Urothelium cell line (cell line): ENCODE data around the gene LRCH4.
"Not testable (repeated sequence)": the region's sequence is repeated elsewhere in the genome, so short reads cannot be mapped to it uniquely, and the experiment has no call there.

Experiments
- DNase-seq: peaks from one replicate; pipeline ENCODE4 v3.0.0; 2011; ENCODE audit warnings: low spot score, mixed read lengths
- FAIRE-seq: peaks from 2 replicates; lab custom pipeline; 2011; peaks lifted over from hg19 to GRCh38; lab: Jason Lieb, UNC

Gene LRCH4

DNA sequence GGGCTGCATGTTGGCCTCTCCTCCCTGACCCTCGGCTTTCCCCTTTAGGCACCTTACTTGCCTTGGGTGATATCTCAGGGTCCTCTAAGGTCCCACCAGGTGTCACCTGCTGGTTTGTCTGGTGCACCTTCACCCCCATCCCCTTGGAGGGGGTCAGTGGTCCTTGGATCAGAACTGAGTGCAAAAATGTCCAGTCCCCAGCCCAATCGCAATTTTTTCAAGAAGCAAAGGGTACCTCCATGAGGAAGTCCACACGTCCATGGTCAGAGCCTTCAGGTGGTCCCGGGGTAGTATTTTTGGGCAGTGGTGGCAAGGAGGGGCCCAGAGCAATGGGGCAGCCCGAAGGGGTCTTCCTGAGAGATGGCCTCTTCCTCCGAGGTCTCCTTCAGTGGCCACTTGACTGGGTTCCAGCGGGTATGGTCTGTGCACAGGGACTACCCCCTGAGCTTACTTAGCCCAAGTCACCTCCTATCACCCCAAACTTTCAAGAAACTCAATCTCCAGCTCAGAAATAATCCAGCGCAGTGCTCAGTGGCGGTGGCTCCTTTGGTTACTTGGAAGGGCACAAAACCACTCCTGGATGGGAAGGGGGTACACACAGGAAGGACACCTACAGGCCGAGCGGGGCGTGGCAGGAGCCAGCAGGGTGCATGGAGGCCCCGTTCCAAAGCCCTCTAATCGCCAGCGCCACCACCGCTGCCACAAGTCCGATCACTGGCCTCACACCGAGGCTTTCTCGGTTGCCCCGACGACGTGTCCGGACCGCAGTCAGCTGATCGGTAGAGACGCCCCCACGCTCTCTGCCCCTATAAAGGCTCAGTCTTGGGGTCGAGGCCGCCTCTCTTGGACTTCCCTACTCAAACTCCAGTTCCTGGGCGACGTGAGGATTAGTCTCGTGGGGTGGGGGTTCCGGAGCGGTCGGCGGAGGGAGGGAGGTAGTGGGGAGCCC, 16.8 kb downstream of the LRCH4 start:
- FAIRE-seq = peak; percentile 37
- DNase-seq = no peak

DNA sequence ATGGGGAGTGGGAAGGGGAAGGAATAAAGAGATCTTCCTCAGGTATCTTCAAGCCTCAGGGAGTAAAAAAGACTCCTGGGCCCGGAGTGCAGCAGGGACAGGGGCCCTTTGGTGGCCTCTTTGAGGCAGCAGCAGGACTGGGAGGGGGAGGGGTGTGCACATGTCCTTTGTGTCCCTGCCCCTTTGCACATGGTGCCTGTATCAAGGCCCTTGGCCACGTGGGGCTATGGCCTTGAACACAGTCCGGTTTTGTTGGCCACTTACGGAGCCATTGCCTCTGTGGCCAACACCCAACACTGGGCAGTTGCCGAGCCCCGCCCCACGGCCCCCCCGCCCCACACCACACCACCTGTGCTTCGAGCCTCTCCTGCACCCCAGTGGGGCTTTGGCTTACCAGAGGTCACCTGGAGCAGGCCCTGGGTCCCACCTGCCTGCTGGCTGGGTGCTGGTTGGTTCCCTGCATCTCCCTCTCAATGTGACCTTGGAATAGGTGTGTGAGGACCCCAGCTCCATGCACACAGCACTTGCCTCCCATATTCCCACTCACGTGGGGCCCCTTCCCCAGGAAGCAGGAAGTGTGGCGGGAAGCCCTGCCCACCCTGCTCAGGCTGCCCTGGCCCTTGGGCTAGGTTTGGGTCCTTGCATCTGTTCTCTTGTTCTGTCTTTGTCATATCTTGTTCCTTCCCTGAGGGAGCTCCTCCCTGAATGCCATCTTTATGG, 17.6 kb downstream of the LRCH4 start:
- FAIRE-seq (peak; percentile 44), DNase-seq (no peak)

DNA sequence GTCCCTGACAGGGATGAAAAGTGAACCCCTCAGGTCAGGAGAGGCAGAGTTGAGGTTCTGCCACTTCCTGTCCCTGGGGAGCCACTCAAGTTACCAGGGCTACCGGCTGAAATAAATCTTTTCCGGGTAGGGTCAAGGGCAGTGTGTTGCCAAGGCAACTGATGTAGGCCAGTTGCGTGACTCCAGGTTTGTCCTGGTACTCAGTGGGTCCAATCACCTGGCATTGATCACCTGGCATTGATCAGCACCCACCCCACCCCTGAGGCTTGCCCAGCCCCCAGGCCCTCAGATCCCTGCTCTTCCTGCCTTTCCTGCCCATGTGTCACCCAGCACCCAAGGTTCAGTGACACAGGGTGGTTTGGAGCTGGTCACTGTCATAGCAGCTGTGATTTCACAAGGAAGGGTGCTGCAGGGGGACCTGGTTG, 18.2 kb downstream of the LRCH4 start:
- no peak for DNase-seq

DNA sequence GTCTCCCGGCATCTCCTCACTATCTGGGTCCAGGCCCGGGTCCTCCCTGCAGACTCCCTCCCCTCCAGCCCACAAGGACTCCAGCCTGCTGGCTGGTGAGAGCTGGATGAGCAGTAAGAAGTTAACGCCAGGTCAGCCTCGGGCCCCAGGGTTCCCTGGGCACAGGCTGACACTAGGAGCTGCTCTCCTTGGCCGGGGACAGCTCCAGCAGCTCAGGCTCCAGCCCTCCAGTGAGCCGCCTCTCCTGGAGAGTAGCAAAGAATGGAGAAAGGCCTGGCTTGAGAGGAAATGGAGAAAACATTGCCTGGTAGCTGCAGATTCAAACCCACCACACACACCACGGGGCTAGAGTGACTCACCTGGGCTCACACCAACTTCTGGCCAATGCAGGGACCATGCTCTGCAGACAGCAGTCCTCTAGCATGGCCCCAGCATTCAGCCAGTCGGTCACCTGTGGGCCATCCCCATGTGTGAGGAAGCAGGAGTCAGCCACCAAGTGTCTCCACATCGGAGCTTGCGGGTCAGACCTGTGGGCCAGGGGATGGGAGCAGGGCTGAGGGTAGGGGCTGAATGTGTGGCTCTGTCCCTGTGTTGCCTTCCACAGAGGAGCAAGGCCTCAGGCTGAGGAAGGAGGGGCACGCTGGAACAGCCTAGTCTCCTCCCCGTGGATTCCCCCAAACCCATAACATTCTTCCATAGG, 18.7 kb downstream of the LRCH4 start:
- FAIRE-seq (peak; percentile 37), DNase-seq (no peak)

More for the DNA sequence above, 18.2 kb downstream of the LRCH4 start:
- peak; percentile 48 for FAIRE-seq

DNA sequence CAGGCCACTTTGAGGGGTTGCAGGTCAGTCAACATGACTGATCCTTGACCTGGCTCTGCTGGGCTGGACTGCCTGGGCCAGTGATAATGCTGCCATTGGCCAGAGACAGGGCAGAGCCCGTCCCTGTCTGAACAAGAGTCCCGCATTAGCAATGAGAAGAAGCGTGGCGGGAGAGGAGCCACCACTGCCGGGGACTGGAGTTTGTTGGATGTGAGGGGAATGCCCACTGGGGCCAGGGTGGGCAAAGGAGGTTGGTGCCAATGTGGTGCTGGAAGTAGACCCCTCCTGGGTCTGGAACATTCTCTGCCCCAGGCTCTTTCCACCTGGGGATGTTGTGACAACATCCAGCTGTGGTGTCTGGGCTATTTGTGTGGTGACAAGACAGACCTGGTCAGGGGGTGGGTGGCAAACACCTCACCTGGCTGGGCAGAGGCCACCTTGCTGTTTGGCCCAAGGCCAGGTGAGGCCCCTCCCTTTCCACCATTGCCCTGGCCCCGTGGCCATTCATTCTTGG, 19.9 kb downstream of the LRCH4 start:
- DNase-seq (no peak), FAIRE-seq (no peak)

DNA sequence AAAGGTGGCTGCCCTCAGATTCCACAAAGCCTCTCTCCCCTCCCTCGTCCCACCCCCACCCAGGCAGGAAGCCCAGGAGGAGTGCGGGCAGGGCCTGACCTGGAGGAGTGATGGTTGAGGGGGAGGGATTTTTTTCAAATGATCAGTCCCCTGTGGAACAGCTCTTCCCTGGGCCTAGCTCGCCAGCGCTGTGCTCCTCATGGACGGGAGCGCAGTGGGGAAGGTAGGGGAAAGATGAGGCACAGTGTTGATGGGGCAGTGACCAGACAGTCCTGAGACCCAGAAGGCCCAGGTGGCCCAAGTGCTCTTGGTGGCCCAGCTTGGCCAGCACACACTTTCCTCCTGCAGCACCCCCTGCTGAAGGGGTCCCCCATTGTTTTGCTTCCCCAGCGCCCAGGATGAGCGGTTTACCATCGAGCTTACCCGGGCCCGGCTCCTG, 20.8 kb downstream of the LRCH4 start:
- no peak for FAIRE-seq
- no peak for DNase-seq

DNA sequence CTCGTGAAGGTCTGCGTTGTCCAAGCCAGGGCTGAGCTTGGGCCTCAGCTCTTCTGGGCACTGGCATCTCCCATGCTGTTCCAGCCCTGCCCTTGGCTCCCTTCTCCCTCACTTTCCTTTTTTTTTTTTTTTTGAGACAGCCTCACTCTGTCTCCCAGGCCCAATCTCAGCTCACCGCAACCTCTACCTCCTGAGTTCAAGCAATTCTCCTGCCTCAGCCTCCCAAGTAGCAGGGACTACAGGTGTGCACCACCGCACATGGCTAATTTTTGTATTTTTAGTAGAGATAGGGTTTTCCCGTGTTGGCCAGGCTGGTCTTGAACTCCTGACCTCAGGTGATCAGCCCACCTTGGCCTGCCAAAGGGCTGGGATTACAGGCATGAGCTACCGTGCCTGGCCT, 21.5 kb downstream of the LRCH4 start:
- not testable (repeated sequence) for DNase-seq, FAIRE-seq

DNA sequence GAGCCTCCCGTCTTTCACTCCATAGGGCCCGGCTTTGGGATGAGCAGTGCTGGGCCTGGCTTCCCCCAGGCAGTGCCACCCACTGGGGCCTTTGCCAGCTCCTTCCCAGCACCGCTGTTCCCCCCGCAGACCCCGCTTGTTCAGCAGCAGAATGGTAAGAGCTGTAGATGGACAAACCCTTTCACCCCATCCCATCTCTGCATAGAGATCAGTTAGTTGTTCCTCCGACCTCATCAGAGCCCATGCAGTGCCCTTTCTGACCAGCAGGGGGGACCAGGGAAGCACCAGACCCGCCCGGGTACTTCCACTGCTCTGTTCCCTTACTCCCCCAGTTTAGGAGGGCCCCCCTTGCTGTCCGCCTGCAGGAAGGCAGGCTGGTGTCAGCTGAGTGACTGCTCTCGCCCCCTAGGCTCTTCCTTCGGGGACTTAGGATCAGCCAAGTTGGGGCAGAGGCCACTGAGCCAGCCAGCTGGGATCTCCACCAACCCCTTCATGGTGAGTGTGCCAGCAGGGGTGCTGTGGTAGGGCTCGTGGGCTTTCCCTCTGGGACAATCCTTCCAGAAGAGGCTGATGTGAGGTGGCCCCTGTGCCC, 22.0 kb downstream of the LRCH4 start:
- DNase-seq = peak; percentile 60
- FAIRE-seq = no peak

DNA sequence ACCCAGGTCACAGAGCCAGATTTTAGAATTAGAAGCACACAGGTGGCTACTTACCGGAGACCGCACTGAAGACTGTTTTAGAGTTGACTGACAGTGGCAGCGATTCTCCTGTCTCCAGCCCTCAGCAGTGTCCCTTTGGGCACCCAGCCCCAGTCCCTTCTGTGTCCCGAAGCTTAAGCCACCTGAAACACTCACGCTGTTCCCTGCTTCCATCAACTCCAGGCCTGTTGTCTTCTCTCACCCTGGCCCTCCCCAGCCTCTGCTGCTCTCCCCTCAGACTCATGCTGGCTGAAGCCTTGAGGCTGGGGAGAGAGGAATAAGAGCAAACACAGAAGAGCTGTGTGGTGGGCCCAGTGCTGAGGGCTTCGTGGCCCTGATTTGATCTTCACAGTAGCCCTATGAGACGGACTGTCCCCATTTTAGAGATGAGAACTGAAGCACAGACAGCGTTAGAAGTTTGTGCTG, 22.8 kb downstream of the LRCH4 start:
- FAIRE-seq = no peak
- DNase-seq = no peak

DNA sequence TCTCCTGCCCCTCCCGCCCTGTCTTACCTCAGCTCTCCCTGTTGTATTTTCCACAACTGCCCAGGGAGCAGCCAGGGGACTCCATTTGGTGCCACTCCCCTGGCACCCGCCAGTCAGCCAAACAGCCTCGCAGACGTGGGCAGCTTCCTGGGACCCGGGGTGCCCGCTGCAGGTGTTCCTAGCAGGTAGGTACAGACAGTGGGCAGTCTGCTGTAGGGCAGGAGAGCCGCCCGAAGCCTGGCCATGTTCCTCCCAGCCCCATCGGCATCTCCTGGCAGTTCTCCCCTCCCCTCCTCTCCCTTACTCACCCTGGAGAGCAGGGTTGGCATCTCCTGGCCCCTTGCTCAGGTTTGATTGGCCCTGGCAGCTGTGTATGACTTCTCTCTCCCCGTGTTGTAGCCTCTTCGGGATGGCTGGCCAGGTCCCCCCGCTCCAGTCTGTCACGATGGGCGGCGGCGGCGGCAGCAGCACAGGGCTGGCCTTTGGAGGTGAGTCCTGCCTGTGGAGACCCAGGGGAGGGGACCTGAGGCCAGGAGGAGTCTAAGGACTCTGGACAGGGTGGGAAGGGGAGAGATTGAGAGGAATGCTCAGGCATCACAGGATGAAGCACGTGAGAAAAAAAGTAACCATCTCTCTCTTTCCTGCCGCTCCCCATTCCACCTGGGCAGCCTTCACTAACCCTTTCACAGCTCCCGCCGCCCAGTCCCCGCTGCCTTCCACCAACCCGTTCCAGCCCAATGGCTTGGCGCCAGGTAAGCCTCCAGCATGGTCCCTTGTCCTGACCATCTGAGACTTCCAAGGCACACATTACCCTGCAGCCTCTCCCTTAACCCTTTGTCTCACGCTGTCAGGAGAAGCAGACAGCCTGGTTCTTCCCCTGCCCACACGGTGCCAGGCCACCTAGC, 23.5 kb downstream of the LRCH4 start:
- no peak for FAIRE-seq
- no peak for DNase-seq

DNA sequence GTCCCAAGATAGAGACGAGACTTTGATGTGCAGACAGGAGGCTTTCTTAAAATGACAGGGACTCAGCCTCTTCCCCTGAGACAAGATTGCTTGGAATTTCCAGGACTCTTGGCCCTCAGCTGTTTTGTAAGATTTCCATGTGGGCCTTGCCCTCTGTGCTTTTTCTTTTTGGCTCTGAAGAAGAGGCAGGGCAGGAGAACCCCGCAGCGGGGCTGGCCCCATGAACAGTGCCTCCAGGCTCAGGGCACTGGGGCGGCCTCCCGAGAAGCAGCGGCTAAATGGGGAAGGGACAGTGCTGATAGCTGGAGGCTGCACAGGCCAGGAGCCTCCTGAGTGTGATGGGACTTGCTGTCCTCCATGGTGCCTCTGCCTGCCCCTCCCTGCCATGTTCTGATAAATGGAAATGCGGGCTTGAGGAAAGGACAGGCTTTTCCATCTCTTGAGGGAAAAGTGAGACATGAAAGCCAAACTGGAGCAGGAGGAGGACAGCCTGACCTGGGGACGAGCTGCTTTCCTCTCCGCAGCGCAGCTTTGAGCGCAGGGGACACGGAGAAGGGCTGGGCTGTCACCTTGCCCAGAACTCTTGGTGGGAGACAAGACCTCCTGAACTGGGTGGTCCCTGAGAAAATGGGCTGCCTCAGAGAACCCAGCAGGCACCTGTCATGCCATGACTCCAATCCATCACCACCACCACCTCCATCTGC, 24.3 kb downstream of the LRCH4 start:
- no peak for DNase-seq

DNA sequence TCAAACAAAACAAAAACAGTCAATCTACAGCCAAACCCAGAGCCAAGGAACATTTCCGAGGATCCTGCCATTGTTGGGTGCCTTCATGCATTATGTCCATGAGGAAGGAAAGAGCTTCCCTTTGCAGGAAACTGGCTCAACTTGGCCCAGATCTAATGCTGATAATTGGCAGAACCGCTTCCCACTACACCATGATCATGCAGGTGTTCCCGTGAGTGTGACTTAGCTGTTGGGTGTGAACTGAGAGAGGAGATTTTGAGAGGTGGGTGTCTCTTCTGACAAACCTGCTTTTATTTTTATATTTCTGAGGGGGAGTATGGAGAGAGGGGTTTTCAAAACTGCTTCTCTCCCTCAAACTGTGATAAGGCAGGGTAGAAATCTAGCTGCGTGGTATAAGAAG, 26.8 kb downstream of the LRCH4 start:
- DNase-seq (no peak), FAIRE-seq (no peak)

More for the DNA sequence above, 24.3 kb downstream of the LRCH4 start:
- no peak for FAIRE-seq

DNA sequence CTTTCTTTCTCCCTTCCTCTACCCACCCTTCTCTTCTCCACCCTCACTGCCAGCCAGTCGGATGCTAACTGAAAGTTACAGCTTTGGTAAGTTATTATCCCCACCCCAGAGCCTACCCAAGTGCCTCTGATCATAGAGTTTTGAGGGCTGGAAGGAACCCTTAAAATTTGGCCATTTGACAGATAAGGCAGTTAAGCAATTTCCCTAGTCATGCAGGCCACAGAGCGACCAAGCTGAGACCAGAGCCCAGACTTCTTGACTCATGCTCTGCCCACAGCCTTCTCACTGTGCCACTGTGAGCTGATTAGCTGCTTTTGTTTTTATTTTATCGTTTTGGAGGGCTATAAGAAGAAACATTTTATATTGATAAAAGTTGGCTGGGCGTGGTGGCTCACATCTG, 29.4 kb downstream of the LRCH4 start:
- no peak for DNase-seq
- no peak for FAIRE-seq

DNA sequence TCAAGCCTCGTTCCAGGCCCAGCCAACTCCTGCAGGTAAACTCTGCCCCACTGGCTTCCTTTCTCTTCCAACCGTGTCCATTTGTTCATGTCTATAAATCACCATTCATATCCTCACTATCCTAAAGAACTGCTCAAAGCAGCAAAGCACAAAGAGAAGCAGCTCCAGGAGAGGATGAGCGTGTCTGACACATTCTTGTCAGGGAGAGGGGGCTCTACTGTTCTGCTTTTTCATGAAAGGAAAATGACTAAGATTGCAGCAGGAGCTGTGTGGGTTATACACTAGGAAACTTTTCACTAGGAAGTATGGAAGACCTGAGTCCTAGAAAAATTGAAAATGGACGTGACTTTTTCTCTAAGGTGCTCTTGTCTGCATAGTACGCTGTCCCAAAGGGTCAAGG, 30.2 kb downstream of the LRCH4 start:
- no peak for DNase-seq
- no peak for FAIRE-seq

DNA sequence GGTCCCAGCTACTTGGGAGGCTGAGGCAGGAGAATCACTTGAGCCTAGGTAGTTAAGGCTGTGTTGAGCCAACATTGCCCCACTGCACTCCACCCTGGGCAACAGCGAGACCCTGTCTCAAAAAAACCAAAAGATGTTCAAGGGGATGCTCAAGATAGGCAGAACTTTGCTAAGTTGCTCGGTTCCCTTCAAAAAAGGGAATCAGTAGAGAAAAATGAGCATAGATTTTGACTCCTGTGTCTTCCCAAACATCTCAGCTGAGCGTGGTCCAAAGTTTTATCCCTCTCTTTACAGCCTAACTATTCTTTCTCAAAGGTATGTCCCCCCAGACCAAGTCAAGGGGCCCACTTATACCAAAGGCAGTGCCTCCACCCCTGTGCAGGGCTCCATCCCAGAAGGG, 32.9 kb downstream of the LRCH4 start:
- FAIRE-seq = no peak
- no peak for DNase-seq

DNA sequence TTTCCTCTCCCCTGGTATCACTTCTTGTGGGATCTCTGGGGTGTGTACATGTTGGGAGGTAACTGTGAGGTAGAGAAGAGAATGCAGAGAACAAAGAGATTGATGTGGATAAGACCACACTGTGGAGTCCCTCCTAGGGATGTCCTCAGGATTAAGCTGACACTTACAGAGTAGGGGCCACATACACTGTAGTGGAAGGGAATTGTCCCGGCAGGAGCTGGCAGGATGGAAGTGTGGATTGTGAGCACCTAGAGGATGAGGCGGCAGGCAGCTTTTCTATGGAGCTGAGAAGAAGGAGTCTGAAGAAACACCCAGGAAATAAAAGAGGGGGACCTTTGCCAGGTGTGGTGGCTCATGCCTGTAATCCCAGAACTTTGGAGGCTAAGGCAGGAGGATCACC, 33.4 kb downstream of the LRCH4 start:
- DNase-seq (no peak), FAIRE-seq (no peak)

DNA sequence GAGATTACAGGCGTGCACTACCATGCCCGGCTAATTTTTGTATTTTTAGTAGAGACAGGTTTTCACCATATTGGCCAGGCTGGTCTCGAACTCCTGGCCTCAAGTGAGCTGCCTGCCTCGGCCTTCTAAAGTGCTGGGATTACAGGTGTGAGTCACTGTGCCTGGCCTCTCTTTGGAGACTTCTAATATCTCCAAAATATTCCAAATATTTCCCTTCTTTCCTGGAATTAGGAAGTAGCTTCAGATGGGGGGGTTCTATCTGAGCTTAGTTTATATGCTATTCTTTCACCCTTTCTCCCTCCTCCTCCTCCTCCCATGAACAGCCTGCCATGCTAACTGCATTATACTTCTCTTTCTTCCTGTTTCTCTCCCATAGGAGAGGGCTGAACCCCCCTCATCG, 37.5 kb downstream of the LRCH4 start:
- not testable (repeated sequence) for FAIRE-seq

DNA sequence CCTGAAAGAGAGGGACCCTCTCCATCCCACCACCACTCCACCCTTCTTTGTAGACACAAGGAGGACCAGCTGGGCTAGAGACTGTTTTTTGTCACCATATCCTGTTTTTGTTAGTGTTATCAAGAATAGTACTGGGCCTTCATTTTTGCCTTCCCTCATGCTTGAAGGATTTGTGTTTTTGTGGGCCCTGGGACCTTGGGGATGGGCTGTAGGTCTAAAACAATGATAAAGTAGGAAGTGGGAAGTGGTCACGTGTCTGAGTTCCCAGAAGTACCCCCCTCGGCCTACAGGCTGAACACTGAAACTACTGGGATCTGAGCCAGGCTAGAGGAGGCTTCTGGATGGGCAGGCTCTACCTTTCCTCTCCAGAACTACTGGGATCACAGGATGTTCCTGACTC, 38.1 kb downstream of the LRCH4 start:
- DNase-seq = no peak
- FAIRE-seq = no peak

More for the DNA sequence above, 37.5 kb downstream of the LRCH4 start:
- not testable (repeated sequence) for DNase-seq
